ENCODE results near the gene TMTC4. TPM values are rescaled to one million over a fixed set of nuclear protein-coding genes. Genes with fewer than 3 reads are reported as not detected.
"Not testable (repeated sequence)": the region's sequence is repeated elsewhere in the genome, so short reads cannot be mapped to it uniquely, and the experiment has no call there.

Gene TMTC4
- total RNA-seq, 4 donors from 2014 or later, result 17.6 to 37.9 (median 21.0) TPM

- TF ChIP-seq POLR2A (IDR thresholded peaks at IDR 0.05), result no peak
- DNase-seq (ENCODE audit: low spot score in 2 of 2), result no peak
- H3K27me3 ChIP-seq, result no peaks in the 10 kb centered on the region
- no peaks in the 10 kb centered on the region for H3K9me3 ChIP-seq
- no peak overlapping the region for H3K27ac ChIP-seq
- no peak overlapping the region for H3K4me3 ChIP-seq
- WGBS, result 81% methylated on average over 9 of the region's 9 CpGs
- peaks cover 73% of the 10 kb centered on the region for H3K36me3 ChIP-seq
- no peaks in the 10 kb centered on the region for H3K4me1 ChIP-seq
Observed at GRCh38 chr13:100625447-100625846, 49.1 kb downstream of the TMTC4 start.

GRCh38 chr13:100620792-100621191 lies 53.8 kb downstream of the TMTC4 start:
- Histone ChIP-seq H3K36me3 (peaks cover 30% of the 10 kb centered on the region), H3K27me3 (no peaks in the 10 kb centered on the region), H3K4me1 (no peaks in the 10 kb centered on the region), H3K9me3 (no peaks in the 10 kb centered on the region), H3K4me3 (no peak overlapping the region), H3K27ac (no peak overlapping the region)
- no peak for TF ChIP-seq POLR2AphosphoS5 (IDR thresholded peaks at IDR 0.05)
- no peak for TF ChIP-seq EP300 (IDR thresholded peaks at IDR 0.05)
- TF ChIP-seq POLR2A (IDR thresholded peaks at IDR 0.05), result no peak
- no peak for TF ChIP-seq CTCF (IDR thresholded peaks at IDR 0.05)
- 79% methylated on average over 4 of the region's 4 CpGs for WGBS
- DNase-seq (ENCODE audit: low spot score in 2 of 2), result no peak

- H3K9me3 ChIP-seq, result no peaks in the 10 kb centered on the region
- H3K36me3 ChIP-seq, result peaks cover 21% of the 10 kb centered on the region
- TF ChIP-seq EP300 (IDR thresholded peaks at IDR 0.05) (no peak), CTCF (IDR thresholded peaks at IDR 0.05) (no peak), POLR2AphosphoS5 (IDR thresholded peaks at IDR 0.05) (no peak), POLR2A (IDR thresholded peaks at IDR 0.05) (no peak)
- WGBS, result 80% methylated on average over 2 of the region's 2 CpGs
- H3K27me3 ChIP-seq, result no peaks in the 10 kb centered on the region
- no peak overlapping the region for H3K4me3 ChIP-seq
- H3K27ac ChIP-seq, result no peak overlapping the region
- no peaks in the 10 kb centered on the region for H3K4me1 ChIP-seq
- no peak for DNase-seq (ENCODE audit: low spot score in 2 of 2)
Observed at GRCh38 chr13:100619940-100620339, 54.7 kb downstream of the TMTC4 start.

GRCh38 chr13:100618897-100619296 lies 55.7 kb downstream of the TMTC4 start:
- H3K27ac ChIP-seq; DNase-seq (ENCODE audit: low spot score in 2 of 2); H3K27me3 ChIP-seq: not testable (repeated sequence)

GRCh38 chr13:100613031-100613430 lies 61.6 kb downstream of the TMTC4 start:
- TF ChIP-seq EP300 (IDR thresholded peaks at IDR 0.05) (no peak), POLR2AphosphoS5 (IDR thresholded peaks at IDR 0.05) (no peak), POLR2A (IDR thresholded peaks at IDR 0.05) (no peak), CTCF (IDR thresholded peaks at IDR 0.05) (no peak)
- Histone ChIP-seq H3K4me3 (no peak overlapping the region), H3K36me3 (no peaks in the 10 kb centered on the region), H3K4me1 (peaks cover 6% of the 10 kb centered on the region), H3K27ac (no peak overlapping the region), H3K9me3 (no peaks in the 10 kb centered on the region), H3K27me3 (no peaks in the 10 kb centered on the region)
- 74% methylated on average over 5 of the region's 5 CpGs for WGBS
- no peak for DNase-seq (ENCODE audit: low spot score in 2 of 2)

More at GRCh38 chr13:100618897-100619296, 55.7 kb downstream of the TMTC4 start:
- H3K36me3 ChIP-seq, result peaks cover 16% of the 10 kb centered on the region
- H3K9me3 ChIP-seq, H3K4me3 ChIP-seq, H3K4me1 ChIP-seq: not testable (repeated sequence)
- 98% methylated on average over 24 of the region's 24 CpGs for WGBS

GRCh38 chr13:100611678-100612492 lies 62.7 kb downstream of the TMTC4 start:
- no peak for DNase-seq (ENCODE audit: low spot score in 2 of 2)

More at GRCh38 chr13:100611678-100612492, 62.7 kb downstream of the TMTC4 start:
- Histone ChIP-seq H3K4me1 (peaks cover 6% of the 10 kb centered on the region), H3K36me3 (peaks cover 3% of the 10 kb centered on the region), H3K27me3 (no peaks in the 10 kb centered on the region), H3K27ac (no peak overlapping the region), H3K9me3 (no peaks in the 10 kb centered on the region), H3K4me3 (no peak overlapping the region)
- WGBS, result 30% methylated on average over 9 of the region's 9 CpGs
- TF ChIP-seq POLR2A (IDR thresholded peaks at IDR 0.05), result no peak
- TF ChIP-seq POLR2AphosphoS5 (IDR thresholded peaks at IDR 0.05), result no peak
- TF ChIP-seq CTCF (IDR thresholded peaks at IDR 0.05), result no peak
- TF ChIP-seq EP300 (IDR thresholded peaks at IDR 0.05), result no peak
